HEK293T (cell line): Measurements from ENCODE around the gene KDM4C.

ENCODE experiments used
- ARNT ChIP-seq: fragments of 450-650 bp; IDR thresholded peaks from 2 replicates; pipeline ENCODE4 v1.6.1; 2017; ENCODE audit warnings: mild to moderate bottlenecking
- BHLHE40 ChIP-seq: fragments of 450-650 bp; IDR thresholded peaks from 2 replicates; pipeline ENCODE4 v1.6.1; 2016; ENCODE audit warnings: mild to moderate bottlenecking, moderate library complexity, borderline replicate concordance
- CTBP1 ChIP-seq: fragments of 450-650 bp; IDR thresholded peaks from 2 replicates; pipeline ENCODE4 v1.6.1; 2016; ENCODE audit warnings: borderline replicate concordance
- ELF4 ChIP-seq: fragments of 450-650 bp; IDR thresholded peaks from 2 replicates; pipeline ENCODE4 v1.6.1; 2017; ENCODE audit warnings: antibody characterized with exemption
- FOXA1 ChIP-seq: fragments of 450-650 bp; IDR thresholded peaks from 2 replicates; pipeline ENCODE4 v1.6.1; 2016; ENCODE audit warnings: mild to moderate bottlenecking
- FOXK2 ChIP-seq: fragments of 450-650 bp; IDR thresholded peaks from 2 replicates; pipeline ENCODE4 v1.6.1; 2016; ENCODE audit warnings: mild to moderate bottlenecking
- FOXM1 ChIP-seq: fragments of 450-650 bp; IDR thresholded peaks from 2 replicates; pipeline ENCODE4 v1.6.1; 2017; ENCODE audit warnings: mild to moderate bottlenecking, borderline replicate concordance
- NFRKB ChIP-seq: fragments of 450-650 bp; IDR thresholded peaks from 2 replicates; pipeline ENCODE4 v1.6.1; 2016; ENCODE audit warnings: mild to moderate bottlenecking, moderate library complexity
- PKNOX1 ChIP-seq: fragments of 450-650 bp; IDR thresholded peaks from 2 replicates; pipeline ENCODE4 v1.6.1; 2016
- SP1 ChIP-seq: fragments of 450-650 bp; IDR thresholded peaks from 2 replicates; pipeline ENCODE4 v1.6.1; 2017
- SUZ12 ChIP-seq: fragments of 450-650 bp; IDR thresholded peaks from 2 replicates; pipeline ENCODE4 v1.6.1; 2016; ENCODE audit warnings: mild to moderate bottlenecking
- TARDBP ChIP-seq: fragments of 450-650 bp; IDR thresholded peaks from 2 replicates; pipeline ENCODE4 v1.6.1; 2016
- ZNF384 ChIP-seq: fragments of 450-650 bp; IDR thresholded peaks from 2 replicates; pipeline ENCODE4 v1.6.1; 2016

GRCh38 chr9:6917162-6917561 lies 159.4 kb downstream of the KDM4C start:
- TF ChIP-seq BHLHE40 = no peak
- no peak for TF ChIP-seq PKNOX1
- no peak for TF ChIP-seq NFRKB
- TF ChIP-seq SP1 = no peak
- no peak for TF ChIP-seq ELF4
- no peak for TF ChIP-seq FOXK2
- no peak for TF ChIP-seq TARDBP
- TF ChIP-seq ARNT = no peak
- TF ChIP-seq SUZ12 = no peak
- no peak for TF ChIP-seq FOXM1
- TF ChIP-seq FOXA1 = no peak
- TF ChIP-seq CTBP1 = no peak
- no peak for TF ChIP-seq ZNF384
